Measurements from ENCODE around the gene CDKN2AIPNL.
A peak's percentile ranks its signal among the peaks of the same experiment; 100 is the strongest.

DNA sequence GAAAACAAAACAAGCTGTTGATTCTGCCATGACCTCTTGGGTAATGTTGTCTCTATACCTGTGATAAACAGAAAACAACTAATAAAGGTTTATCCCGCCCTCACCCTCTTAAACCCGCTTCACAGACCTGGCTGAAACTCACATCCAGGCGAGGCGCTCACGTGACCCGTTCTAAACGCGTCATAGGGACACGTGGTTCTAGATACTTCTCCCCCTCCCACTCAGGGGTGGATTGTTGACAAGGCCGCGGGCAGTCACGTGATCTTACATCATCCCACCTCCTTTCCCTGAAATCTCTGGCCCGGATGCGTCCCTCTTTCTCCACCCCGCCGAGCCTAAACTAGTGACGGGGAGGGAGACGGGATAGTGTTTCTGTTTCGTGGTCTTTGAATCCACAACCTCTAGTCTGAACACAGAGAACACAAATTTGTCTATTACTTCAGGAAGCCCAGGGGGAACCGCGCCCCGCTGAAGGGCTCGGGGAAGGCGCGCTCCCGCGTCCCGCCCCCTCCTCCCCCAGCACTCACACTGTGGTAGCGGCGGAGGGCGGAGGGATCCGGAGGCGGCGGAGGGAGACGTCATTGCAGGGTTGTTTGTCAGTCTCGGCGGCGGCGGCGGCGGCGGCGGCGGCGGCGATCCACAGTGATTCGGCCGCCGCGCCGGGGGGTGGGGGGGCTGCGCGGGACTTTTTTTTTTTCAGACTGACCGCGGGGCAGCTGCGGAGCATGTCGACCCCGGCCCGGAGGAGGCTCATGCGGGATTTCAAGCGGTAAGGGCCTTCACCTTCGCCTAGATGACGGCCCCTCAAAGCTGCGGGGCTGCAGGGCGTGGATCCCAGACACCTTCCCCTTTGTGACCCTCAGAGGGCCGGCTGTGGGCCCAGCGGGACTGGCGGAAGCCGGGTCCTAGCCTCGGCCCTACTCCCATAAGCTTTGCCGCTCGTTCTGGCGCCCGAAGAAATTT lies 40.5 kb downstream of the CDKN2AIPNL start, which contains the start of gene UBE2B:
- TF ChIP-seq, protein P1, sequence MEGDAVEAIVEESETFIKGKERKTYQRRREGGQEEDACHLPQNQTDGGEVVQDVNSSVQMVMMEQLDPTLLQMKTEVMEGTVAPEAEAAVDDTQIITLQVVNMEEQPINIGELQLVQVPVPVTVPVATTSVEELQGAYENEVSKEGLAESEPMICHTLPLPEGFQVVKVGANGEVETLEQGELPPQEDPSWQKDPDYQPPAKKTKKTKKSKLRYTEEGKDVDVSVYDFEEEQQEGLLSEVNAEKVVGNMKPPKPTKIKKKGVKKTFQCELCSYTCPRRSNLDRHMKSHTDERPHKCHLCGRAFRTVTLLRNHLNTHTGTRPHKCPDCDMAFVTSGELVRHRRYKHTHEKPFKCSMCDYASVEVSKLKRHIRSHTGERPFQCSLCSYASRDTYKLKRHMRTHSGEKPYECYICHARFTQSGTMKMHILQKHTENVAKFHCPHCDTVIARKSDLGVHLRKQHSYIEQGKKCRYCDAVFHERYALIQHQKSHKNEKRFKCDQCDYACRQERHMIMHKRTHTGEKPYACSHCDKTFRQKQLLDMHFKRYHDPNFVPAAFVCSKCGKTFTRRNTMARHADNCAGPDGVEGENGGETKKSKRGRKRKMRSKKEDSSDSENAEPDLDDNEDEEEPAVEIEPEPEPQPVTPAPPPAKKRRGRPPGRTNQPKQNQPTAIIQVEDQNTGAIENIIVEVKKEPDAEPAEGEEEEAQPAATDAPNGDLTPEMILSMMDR (IDR thresholded peaks at IDR 0.05) = peak in 1 of 3 donors; percentile 38
- no peak for TF ChIP-seq POLR2A (IDR thresholded peaks at IDR 0.05)
